Keratinocyte (primary cell): ENCODE results near the gene C1QTNF5.

Experiments
- EZH2 ChIP-seq: IDR thresholded peaks from one replicate; pipeline ENCODE4 v1.6.1; 2012; ENCODE audit warnings: inconsistent platforms, mild to moderate bottlenecking, low read length, moderate library complexity
- TF ChIP-seq, protein P1 (sequence below), 3 experiments: IDR thresholded peaks in 1 of 3; conservative IDR thresholded peaks in 1 of 3; optimal IDR thresholded peaks in 1 of 3; 2 replicates in 2 of 3; 3 replicates in 1 of 3; pipeline versions ENCODE3 to v1.5.1; 2011; ENCODE audit warnings: low read length in 3 of 3, mild to moderate bottlenecking in 3 of 3, moderate library complexity in 2 of 3, control low read depth in 1 of 3, inconsistent platforms in 1 of 3; ENCODE audit not compliant: insufficient read depth in 2 of 3; ENCODE audit errors: extremely low read depth in 1 of 3

DNA sequence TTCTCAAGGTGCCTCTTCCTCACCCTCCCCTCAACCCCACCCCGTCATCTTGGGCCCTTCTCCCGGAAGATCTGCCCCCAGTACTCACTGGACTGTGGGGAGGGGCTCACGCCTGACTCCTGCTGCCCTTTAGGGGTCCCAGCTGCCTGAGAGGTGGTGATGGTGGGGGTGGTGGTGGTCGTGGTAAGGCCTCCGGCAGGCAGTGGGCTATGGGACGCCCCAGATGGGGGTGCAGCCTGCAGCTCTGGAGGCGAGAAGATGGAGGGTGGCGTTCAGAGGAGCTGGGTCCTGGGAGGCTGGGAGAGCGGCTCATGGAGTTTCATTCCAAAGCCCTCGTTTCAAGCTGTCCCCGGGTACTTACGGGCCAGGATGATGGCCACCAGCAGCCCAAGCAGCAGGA, 5.0 kb upstream of the C1QTNF5 start:
- TF ChIP-seq EZH2 = no peak
- TF ChIP-seq, protein P1, sequence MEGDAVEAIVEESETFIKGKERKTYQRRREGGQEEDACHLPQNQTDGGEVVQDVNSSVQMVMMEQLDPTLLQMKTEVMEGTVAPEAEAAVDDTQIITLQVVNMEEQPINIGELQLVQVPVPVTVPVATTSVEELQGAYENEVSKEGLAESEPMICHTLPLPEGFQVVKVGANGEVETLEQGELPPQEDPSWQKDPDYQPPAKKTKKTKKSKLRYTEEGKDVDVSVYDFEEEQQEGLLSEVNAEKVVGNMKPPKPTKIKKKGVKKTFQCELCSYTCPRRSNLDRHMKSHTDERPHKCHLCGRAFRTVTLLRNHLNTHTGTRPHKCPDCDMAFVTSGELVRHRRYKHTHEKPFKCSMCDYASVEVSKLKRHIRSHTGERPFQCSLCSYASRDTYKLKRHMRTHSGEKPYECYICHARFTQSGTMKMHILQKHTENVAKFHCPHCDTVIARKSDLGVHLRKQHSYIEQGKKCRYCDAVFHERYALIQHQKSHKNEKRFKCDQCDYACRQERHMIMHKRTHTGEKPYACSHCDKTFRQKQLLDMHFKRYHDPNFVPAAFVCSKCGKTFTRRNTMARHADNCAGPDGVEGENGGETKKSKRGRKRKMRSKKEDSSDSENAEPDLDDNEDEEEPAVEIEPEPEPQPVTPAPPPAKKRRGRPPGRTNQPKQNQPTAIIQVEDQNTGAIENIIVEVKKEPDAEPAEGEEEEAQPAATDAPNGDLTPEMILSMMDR (optimal IDR thresholded peaks at IDR 0.05 in 1 of 3, IDR thresholded peaks at IDR 0.05 in 1 of 3, conservative IDR thresholded peaks at IDR 0.05 in 1 of 3; ENCODE audit: extremely low read depth in 1 of 3, insufficient read depth in 2 of 3, low read length in 3 of 3) = no peak
